Body of pancreas (tissue), 4 donors: ENCODE data around the gene RABEP2. TPM values are rescaled to one million over a fixed set of nuclear protein-coding genes. Genes with fewer than 3 reads are reported as not detected.

Experiments used
- ATAC-seq: fragments of 150-250 bp; one replicate; pipeline ENCODE4 v1.9.1; 2016
- DNase-seq, 4 donors: peaks; one replicate each; pipeline ENCODE4 v3.0.0-alpha.2; 2019
- H3K27ac ChIP-seq, 4 donors: fragments of 200-600 bp; sonication (generic); 1 replicate in 3 of 4; 2 replicates in 1 of 4; pipeline versions ENCODE4 v1.5.1 to v1.6.1; 2016 to 2019; ENCODE audit warnings: mild to moderate bottlenecking in 1 of 4, mixed read lengths in 1 of 4, moderate library complexity in 1 of 4
- H3K27me3 ChIP-seq, 2 donors: fragments of 200-600 bp; sonication (generic); one replicate each; pipeline ENCODE4 v1.6.0; 2016; ENCODE audit warnings: mild to moderate bottlenecking in 1 of 2
- H3K36me3 ChIP-seq, 2 donors: fragments of 200-600 bp; sonication (generic); replicated peaks in 1 of 2; 2 replicates each; pipeline ENCODE4 v1.5.1; 2016; ENCODE audit warnings: low read depth in 2 of 2; ENCODE audit not compliant: insufficient read depth in 1 of 2
- H3K4me1 ChIP-seq: fragments of 200-600 bp; sonication (generic); one replicate; pipeline ENCODE4 v1.6.0; 2016
- H3K4me3 ChIP-seq, 2 donors: fragments of 200-600 bp; sonication (generic); 1 replicate in 1 of 2; 2 replicates in 1 of 2; pipeline ENCODE4 v1.5.1; 2016 to 2019
- H3K9me3 ChIP-seq, 3 donors: fragments of 200-600 bp; sonication (generic); 1 replicate in 2 of 3; 2 replicates in 1 of 3; pipeline ENCODE4 v1.5.1; 2016
- POLR2A ChIP-seq, 3 donors: fragments of 450-650 bp; IDR thresholded peaks; one replicate each; pipeline ENCODE4 v1.6.1; 2016; ENCODE audit warnings: antibody characterized with exemption in 3 of 3, mild to moderate bottlenecking in 2 of 3
- WGBS, 2 donors: methylation state at CpG; one replicate each; pipeline ENCODE4 v1.1.5; 2017; 5-methylcytosine and 5-hydroxymethylcytosine counted together
- intact Hi-C: fragments of 100-400 bp; cut with DNase I; formaldehyde crosslinking; loops from one replicate; pipeline ENCODE4 v1.15.1; 2023
- total RNA-seq, 2 donors: library from RNA; depleted of rRNA; stranded (reverse); fragments of >200 nt; gene quantifications; one replicate each; pipeline ENCODE4 v1.1.0, GENCODE V29; 2016
- TF ChIP-seq, protein P1 (sequence below), 7 experiments: fragments of 450-650 bp in 4 of 7; fragments of 200-600 bp in 3 of 7; sonication (generic) in 3 of 7; IDR thresholded peaks; one replicate each; pipeline ENCODE4 v1.5.1; 2016 to 2019; ENCODE audit warnings: antibody characterized with exemption in 7 of 7

The RABEP2 gene
- total RNA-seq, 2 donors from 2014 or later: 27.2 to 118 TPM

DNA sequence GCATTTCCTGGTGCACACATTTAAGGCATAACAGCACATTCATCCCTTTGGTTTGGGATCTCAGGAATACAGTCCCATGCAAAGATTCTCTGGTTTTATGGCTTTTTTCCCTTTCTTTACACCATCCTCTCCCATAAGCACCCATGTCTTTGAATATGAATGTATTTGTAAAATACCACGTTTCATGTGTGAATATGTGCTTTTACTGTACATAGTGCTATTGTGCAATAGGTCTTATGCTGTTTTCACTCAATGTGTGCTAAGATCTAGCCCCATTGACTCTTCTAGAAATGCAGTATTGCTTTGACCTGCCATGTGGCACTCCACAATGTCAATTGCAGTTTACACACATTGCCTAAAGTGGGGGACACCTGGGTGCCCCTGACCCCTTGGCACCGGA is 39.5 kb upstream of the RABEP2 start:
- DNase-seq: no peak
- 84 to 94% methylated on average over 2 of the region's 2 CpGs for WGBS, 2 donors
- no peak for ATAC-seq
- Histone ChIP-seq H3K36me3 (peaks cover 0 to 6% of the 10 kb centered on the region in 2 donors), H3K4me1 (no peaks in the 10 kb centered on the region), H3K27ac (no peak overlapping the region), H3K27me3 (no peaks in the 10 kb centered on the region), H3K9me3 (no peaks in the 10 kb centered on the region), H3K4me3 (no peak overlapping the region)
- TF ChIP-seq, protein P1, sequence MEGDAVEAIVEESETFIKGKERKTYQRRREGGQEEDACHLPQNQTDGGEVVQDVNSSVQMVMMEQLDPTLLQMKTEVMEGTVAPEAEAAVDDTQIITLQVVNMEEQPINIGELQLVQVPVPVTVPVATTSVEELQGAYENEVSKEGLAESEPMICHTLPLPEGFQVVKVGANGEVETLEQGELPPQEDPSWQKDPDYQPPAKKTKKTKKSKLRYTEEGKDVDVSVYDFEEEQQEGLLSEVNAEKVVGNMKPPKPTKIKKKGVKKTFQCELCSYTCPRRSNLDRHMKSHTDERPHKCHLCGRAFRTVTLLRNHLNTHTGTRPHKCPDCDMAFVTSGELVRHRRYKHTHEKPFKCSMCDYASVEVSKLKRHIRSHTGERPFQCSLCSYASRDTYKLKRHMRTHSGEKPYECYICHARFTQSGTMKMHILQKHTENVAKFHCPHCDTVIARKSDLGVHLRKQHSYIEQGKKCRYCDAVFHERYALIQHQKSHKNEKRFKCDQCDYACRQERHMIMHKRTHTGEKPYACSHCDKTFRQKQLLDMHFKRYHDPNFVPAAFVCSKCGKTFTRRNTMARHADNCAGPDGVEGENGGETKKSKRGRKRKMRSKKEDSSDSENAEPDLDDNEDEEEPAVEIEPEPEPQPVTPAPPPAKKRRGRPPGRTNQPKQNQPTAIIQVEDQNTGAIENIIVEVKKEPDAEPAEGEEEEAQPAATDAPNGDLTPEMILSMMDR (IDR thresholded peaks at IDR 0.05): no peak
- no peak for TF ChIP-seq POLR2A (IDR thresholded peaks at IDR 0.05)
- intact Hi-C loops: no loop called here

DNA sequence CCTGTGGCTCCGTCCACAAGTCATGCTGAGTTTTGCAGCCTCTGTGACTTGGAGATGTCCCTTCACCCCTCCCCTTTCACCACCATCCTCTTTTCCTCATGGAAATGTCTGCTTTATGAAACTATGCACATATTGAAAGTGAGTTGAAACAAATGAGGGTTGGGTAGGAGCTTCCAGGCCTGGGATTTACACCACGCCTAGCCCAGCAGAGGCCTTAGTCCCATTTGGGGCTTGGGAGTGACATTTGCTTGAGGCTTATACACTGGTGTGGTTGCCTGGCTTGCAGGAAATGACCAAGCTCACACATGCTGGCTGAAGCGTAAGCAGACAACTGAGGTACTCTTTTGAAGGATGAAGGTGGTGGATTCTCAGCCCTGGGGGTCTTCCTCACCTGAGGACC is 39.0 kb upstream of the RABEP2 start:
- H3K36me3 ChIP-seq: peaks cover 0 to 6% of the 10 kb centered on the region in 2 donors
- H3K9me3 ChIP-seq: no peaks in the 10 kb centered on the region
- ATAC-seq (no peak), DNase-seq (no peak)
- no peak overlapping the region for H3K27ac ChIP-seq
- TF ChIP-seq POLR2A (IDR thresholded peaks at IDR 0.05): no peak
- TF ChIP-seq, protein P1 (IDR thresholded peaks at IDR 0.05): no peak
- H3K4me1 ChIP-seq: no peaks in the 10 kb centered on the region
- intact Hi-C loops: no loop called here
- no peak overlapping the region for H3K4me3 ChIP-seq
- 94 to 95% methylated on average over 3 of the region's 3 CpGs for WGBS, 2 donors
- no peaks in the 10 kb centered on the region for H3K27me3 ChIP-seq

DNA sequence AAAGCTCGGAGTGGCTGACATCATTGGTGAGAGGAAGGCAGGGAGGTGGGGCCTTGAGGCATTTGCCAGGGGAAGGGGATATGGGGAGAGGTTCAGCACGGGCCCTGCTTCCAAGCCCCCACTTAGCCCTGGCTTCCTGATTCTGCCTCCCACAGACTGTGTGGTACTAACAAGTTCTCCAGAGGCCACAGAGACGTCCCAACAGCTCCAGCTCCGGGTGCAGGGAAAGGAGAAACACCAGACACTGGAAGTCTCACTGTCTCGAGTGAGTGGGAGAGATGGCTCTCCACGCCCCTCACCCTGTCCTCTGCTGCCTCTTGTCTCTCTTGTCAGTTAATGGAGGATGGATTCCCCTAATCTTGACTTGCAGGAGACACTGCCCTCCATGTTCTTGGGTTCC is 33.8 kb upstream of the RABEP2 start:
- Histone ChIP-seq H3K27ac (no peak overlapping the region), H3K4me1 (no peaks in the 10 kb centered on the region), H3K9me3 (no peaks in the 10 kb centered on the region), H3K4me3 (no peak overlapping the region), H3K27me3 (no peaks in the 10 kb centered on the region), H3K36me3 (peaks cover 0 to 9% of the 10 kb centered on the region in 2 donors)
- DNase-seq: no peak
- intact Hi-C loops: no loop called here
- no peak for ATAC-seq
- 79 to 92% methylated on average over 4 to 6 of the region's 6 CpGs for WGBS, 2 donors
- TF ChIP-seq, protein P1 (IDR thresholded peaks at IDR 0.05): no peak
- TF ChIP-seq POLR2A (IDR thresholded peaks at IDR 0.05): no peak

DNA sequence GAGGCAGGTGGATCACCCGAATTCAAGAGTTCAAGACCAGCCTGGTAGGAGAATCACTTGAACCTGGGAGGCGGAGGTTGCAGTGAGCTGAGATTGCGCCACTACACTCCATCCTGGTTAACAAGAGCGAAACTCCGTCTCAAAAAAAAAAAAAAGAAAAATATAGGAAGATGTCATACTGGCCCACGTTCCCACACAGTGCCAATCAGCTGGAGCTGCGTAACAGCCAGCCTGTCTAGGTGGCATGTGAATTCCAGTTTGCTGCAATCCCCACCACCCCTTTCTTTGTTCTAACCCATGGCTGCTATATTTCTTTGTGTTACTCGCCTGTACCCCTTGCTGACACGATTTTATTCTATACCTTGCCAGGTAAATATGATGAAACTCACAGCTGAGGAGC is 33.2 kb upstream of the RABEP2 start:
- ATAC-seq (no peak), DNase-seq (no peak)
- intact Hi-C loops: no loop called here
- Histone ChIP-seq H3K4me1 (no peaks in the 10 kb centered on the region), H3K4me3 (no peak overlapping the region), H3K9me3 (no peaks in the 10 kb centered on the region), H3K27me3 (no peaks in the 10 kb centered on the region), H3K27ac (no peak overlapping the region), H3K36me3 (peaks cover 0 to 9% of the 10 kb centered on the region in 2 donors)
- 92 to 93% methylated on average over 9 of the region's 9 CpGs for WGBS, 2 donors
- TF ChIP-seq POLR2A (IDR thresholded peaks at IDR 0.05): no peak
- TF ChIP-seq, protein P1 (IDR thresholded peaks at IDR 0.05): no peak

DNA sequence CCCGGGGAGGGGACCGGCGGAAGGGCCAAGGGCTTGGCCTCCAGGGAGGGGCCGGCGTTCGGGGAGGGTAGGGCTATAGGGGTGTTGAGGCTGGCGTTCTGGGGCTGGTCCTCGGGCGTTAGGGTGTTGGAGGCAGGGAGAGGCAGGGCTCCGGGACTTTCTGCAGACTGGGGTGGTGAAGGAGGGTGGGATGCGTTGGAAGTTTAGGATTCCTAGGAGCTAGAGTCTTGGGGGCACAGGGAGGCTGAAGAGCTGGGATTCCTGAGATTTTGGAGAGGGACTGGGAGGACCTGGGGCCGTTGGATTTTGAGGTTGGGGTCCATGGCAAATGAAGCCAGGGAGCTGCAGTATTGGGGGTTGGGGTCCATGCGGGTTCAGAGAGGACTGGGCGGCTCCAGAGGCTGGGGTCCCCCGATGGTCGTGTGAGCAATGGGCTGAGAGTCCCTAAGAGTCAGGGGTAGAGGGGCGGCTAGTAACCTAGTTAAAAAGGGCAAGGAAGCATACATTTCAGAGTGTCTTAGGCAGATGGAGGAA is 26.4 kb upstream of the RABEP2 start:
- H3K4me3 ChIP-seq: peak overlapping the region; percentile 78 to 88
- no peaks in the 10 kb centered on the region for H3K27me3 ChIP-seq
- ATAC-seq (no peak), DNase-seq (no peak)
- H3K27ac ChIP-seq: peak overlapping the region in 3 of 4 donors; percentile 60 to 86 (median 79)
- H3K4me1 ChIP-seq: peaks cover 17% of the 10 kb centered on the region
- TF ChIP-seq, protein P1 (IDR thresholded peaks at IDR 0.05): no peak
- no peak for TF ChIP-seq POLR2A (IDR thresholded peaks at IDR 0.05)
- intact Hi-C loops: no loop called here
- 2% methylated on average over 16 to 17 of the region's 17 CpGs for WGBS, 2 donors
- peaks cover 0 to 6% of the 10 kb centered on the region in 2 donors for H3K36me3 ChIP-seq
- no peaks in the 10 kb centered on the region for H3K9me3 ChIP-seq
